Esophagus muscularis mucosa (tissue), 4 donors: ENCODE results near the gene CRACR2B.

Experiments
- EP300 ChIP-seq: sonication (generic); formaldehyde crosslinking; IDR thresholded peaks from one replicate; pipeline ENCODE4 v1.6.1; 2017; ENCODE audit warnings: antibody characterized with exemption
- POLR2AphosphoS5 ChIP-seq, 2 donors: sonication (generic); formaldehyde crosslinking; IDR thresholded peaks; one replicate each; pipeline ENCODE4 v1.6.1; 2017; ENCODE audit warnings: antibody characterized with exemption in 2 of 2
- TF ChIP-seq, protein P1 (sequence below), 3 experiments: fragments of 200-600 bp in 2 of 3; fragments of 450-650 bp in 1 of 3; sonication (generic) in 2 of 3; IDR thresholded peaks; one replicate each; pipeline ENCODE4 v1.5.1; 2017 to 2019; ENCODE audit warnings: antibody characterized with exemption in 3 of 3, mild to moderate bottlenecking in 2 of 3, moderate library complexity in 1 of 3

DNA sequence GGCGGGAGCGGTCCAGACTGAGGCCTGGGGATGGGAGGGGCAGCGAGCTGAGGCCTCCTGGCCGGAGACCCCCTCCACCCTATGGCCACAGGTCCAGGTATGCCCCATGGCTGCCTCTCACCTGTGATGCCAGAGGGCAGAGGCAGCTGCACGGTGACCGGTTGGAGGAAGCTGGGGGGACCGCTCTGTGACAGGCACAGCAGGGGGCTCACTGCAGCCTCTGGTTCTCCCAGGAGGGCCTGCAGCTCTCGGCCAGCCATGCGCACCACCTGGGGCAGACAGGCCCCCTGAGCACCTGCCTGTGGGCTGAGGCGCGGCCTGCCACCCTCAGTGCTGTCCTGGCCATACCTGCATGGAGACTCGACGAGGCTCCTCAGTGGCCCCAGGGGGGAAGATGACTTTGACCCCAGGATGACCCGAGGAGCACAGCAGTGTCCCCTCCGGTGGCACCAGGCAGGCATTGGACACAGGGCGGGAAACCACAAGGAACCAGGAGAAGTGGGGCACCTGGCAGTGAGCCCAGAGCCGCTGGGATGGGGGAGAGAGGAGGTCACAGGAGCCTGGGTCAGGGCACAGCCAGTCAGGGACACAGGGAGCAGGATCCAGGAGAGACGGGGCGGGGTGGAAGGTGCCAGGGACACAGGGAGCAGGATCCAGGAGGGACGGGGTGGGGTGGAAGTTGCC, 26.5 kb upstream of the CRACR2B start:
- TF ChIP-seq, protein P1, sequence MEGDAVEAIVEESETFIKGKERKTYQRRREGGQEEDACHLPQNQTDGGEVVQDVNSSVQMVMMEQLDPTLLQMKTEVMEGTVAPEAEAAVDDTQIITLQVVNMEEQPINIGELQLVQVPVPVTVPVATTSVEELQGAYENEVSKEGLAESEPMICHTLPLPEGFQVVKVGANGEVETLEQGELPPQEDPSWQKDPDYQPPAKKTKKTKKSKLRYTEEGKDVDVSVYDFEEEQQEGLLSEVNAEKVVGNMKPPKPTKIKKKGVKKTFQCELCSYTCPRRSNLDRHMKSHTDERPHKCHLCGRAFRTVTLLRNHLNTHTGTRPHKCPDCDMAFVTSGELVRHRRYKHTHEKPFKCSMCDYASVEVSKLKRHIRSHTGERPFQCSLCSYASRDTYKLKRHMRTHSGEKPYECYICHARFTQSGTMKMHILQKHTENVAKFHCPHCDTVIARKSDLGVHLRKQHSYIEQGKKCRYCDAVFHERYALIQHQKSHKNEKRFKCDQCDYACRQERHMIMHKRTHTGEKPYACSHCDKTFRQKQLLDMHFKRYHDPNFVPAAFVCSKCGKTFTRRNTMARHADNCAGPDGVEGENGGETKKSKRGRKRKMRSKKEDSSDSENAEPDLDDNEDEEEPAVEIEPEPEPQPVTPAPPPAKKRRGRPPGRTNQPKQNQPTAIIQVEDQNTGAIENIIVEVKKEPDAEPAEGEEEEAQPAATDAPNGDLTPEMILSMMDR (IDR thresholded peaks at IDR 0.05) = no peak
- TF ChIP-seq POLR2AphosphoS5 (IDR thresholded peaks at IDR 0.05) (no peak), EP300 (no peak)
